GM23248 (cell line): Measurements from ENCODE around the gene BLMH. TPM values are rescaled to one million over a fixed set of nuclear protein-coding genes. Genes with fewer than 3 reads are reported as not detected.

ENCODE experiments used
- DNase-seq: peaks from one replicate; pipeline ENCODE4 v3.0.0-alpha.2; 2015
- H2AFZ ChIP-seq: fragments of 200-600 bp; sonication (generic); 2 replicates; pipeline ENCODE4 v1.6.1; 2016; ENCODE audit warnings: antibody characterized with exemption
- H3F3A ChIP-seq: fragments of 200-600 bp; sonication (generic); 2 replicates; pipeline ENCODE4 v1.6.1; 2016; ENCODE audit warnings: mild to moderate bottlenecking, antibody characterized with exemption, mixed run types; ENCODE audit not compliant: insufficient read depth
- H3K27ac ChIP-seq: fragments of 200-600 bp; sonication (generic); 2 replicates; pipeline ENCODE4 v1.5.1; 2016; ENCODE audit warnings: mild to moderate bottlenecking
- H3K27me3 ChIP-seq: fragments of 200-600 bp; sonication (generic); replicated peaks from 2 replicates; pipeline ENCODE4 v1.6.1; 2016; ENCODE audit warnings: mild to moderate bottlenecking; ENCODE audit not compliant: insufficient read depth
- H3K36me3 ChIP-seq: fragments of 200-600 bp; sonication (generic); 2 replicates; pipeline ENCODE4 v1.6.1; 2016; ENCODE audit warnings: low read depth, mild to moderate bottlenecking
- H3K4me1 ChIP-seq: fragments of 200-600 bp; sonication (generic); 2 replicates; pipeline ENCODE4 v1.6.1; 2016; ENCODE audit warnings: mild to moderate bottlenecking; ENCODE audit not compliant: insufficient read depth
- H3K4me2 ChIP-seq: fragments of 200-600 bp; sonication (generic); one replicate; pipeline ENCODE4 v1.6.1; 2016; ENCODE audit warnings: mild to moderate bottlenecking; ENCODE audit not compliant: unreplicated experiment
- H3K4me3 ChIP-seq: fragments of 200-600 bp; sonication (generic); 2 replicates; pipeline ENCODE4 v1.5.1; 2016; ENCODE audit warnings: mild to moderate bottlenecking
- H3K79me2 ChIP-seq: fragments of 200-600 bp; sonication (generic); 2 replicates; pipeline ENCODE4 v1.6.1; 2016; ENCODE audit warnings: mild to moderate bottlenecking; ENCODE audit not compliant: insufficient read depth
- H3K9ac ChIP-seq: fragments of 200-600 bp; sonication (generic); 2 replicates; pipeline ENCODE4 v1.6.1; 2016; ENCODE audit warnings: mild to moderate bottlenecking
- H3K9me2 ChIP-seq: fragments of 200-600 bp; sonication (generic); 2 replicates; pipeline ENCODE4 v1.6.1; 2016; ENCODE audit warnings: mixed run types, mild to moderate bottlenecking, moderate library complexity; ENCODE audit not compliant: insufficient read depth
- H3K9me3 ChIP-seq: fragments of 200-600 bp; sonication (generic); one replicate; pipeline ENCODE4 v1.6.1; 2017; ENCODE audit warnings: low read depth
- H4K20me1 ChIP-seq: fragments of 200-600 bp; sonication (generic); 2 replicates; pipeline ENCODE4 v1.6.0; 2016; ENCODE audit not compliant: insufficient read depth
- EZH2 ChIP-seq: fragments of 200-600 bp; sonication (generic); IDR thresholded peaks from 2 replicates; pipeline ENCODE4 v1.6.1; 2018; ENCODE audit warnings: antibody characterized with exemption, mild to moderate bottlenecking; ENCODE audit not compliant: insufficient read depth, poor library complexity, severe bottlenecking
- EZH2phosphoT487 ChIP-seq: fragments of 200-600 bp; sonication (generic); IDR thresholded peaks from 2 replicates; pipeline ENCODE4 v1.6.1; 2018; ENCODE audit warnings: antibody characterized with exemption, moderate library complexity, mild to moderate bottlenecking, low read depth; ENCODE audit not compliant: insufficient read depth
- WGBS, 2 experiments: methylation state at CpG; one replicate each; pipeline ENCODE4 v1.1.6; 2015 to 2017; ENCODE audit warnings: low lambda C conversion rate in 2 of 2, low coverage in 1 of 2; ENCODE audit errors: missing lambda C conversion rate in 2 of 2; 5-methylcytosine and 5-hydroxymethylcytosine counted together
- in situ Hi-C: fragments of 300-500 bp; cut with MboI; formaldehyde crosslinking; loops from 2 replicates; pipeline ENCODE4 v1.15.0; 2020
- polyA plus RNA-seq: library from polyadenylated mRNA; unstranded; fragments of >200 nt; fragmentation: Nextera tagmentation; extraction: Ambion mirVana; gene quantifications from 2 replicates; pipeline ENCODE4 v1.2.1, GENCODE V29; 2016
- total RNA-seq: library from RNA; depleted of rRNA; stranded (reverse); fragments of >200 nt; shearing (Covaris generic); gene quantifications from 2 replicates; pipeline ENCODE4 v1.2.3, GENCODE V29; 2014

Gene BLMH
- total and polyA plus RNA-seq, 2 experiments from 2014 or later, result 17.3 to 22.4 TPM

- in situ Hi-C loops, result no loop called here
Observed at GRCh38 chr17:30300818-30301217, 9.1 kb upstream of the BLMH start.

DNA sequence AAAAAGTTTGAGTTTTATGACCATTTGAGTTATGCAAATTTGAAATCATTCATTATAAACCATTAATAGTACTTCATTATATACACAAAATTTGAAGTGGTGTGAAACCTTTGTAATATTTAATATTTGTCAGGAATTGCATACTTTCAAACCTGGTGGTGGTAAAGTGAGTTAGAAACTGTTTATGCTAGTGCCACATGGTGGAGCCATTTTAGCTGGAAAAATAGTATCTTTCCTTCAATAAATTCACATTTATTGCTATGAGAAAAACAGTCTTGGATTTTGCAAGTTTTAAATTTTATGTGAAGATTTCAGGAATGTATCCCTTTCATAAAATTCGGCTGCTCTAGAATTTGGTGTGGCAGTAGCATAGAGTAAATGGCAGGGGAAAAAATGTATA is 7.3 kb upstream of the BLMH start:
- 25 to 48% methylated on average over 1 of the region's 1 CpG for WGBS, 2 experiments
- Histone ChIP-seq H3K9me2 (no peaks in the 10 kb centered on the region), H3F3A (no peaks in the 10 kb centered on the region), H3K4me1 (no peaks in the 10 kb centered on the region), H2AFZ (no peak overlapping the region), H3K9me3 (no peaks in the 10 kb centered on the region), H3K79me2 (no peaks in the 10 kb centered on the region), H3K9ac (no peak overlapping the region), H3K36me3 (no peaks in the 10 kb centered on the region), H3K4me3 (no peak overlapping the region), H3K27ac (no peak overlapping the region), H3K27me3 (no peaks in the 10 kb centered on the region), H4K20me1 (no peaks in the 10 kb centered on the region), H3K4me2 (no peak overlapping the region)
- DNase-seq, result peak; percentile 41
- TF ChIP-seq EZH2 (no peak), EZH2phosphoT487 (no peak)
- in situ Hi-C loops, result no loop called here

More at GRCh38 chr17:30300818-30301217, 9.1 kb upstream of the BLMH start:
- Histone ChIP-seq H2AFZ (no peak overlapping the region), H3K4me1 (no peaks in the 10 kb centered on the region), H3K4me3 (no peak overlapping the region), H4K20me1 (no peaks in the 10 kb centered on the region), H3K27me3 (no peaks in the 10 kb centered on the region), H3K9me2 (no peaks in the 10 kb centered on the region), H3K79me2 (no peaks in the 10 kb centered on the region), H3K36me3 (no peaks in the 10 kb centered on the region), H3F3A (no peaks in the 10 kb centered on the region), H3K9ac (no peak overlapping the region), H3K9me3 (no peaks in the 10 kb centered on the region), H3K27ac (no peak overlapping the region), H3K4me2 (no peak overlapping the region)
- TF ChIP-seq EZH2phosphoT487 (no peak), EZH2 (no peak)
- no peak for DNase-seq

- WGBS, 2 experiments, result 78 to 87% methylated on average over 4 of the region's 4 CpGs
- Histone ChIP-seq H3K9me2 (no peaks in the 10 kb centered on the region), H3K9me3 (no peaks in the 10 kb centered on the region), H3K9ac (no peak overlapping the region), H3K27me3 (no peaks in the 10 kb centered on the region), H3K79me2 (no peaks in the 10 kb centered on the region), H3K36me3 (no peaks in the 10 kb centered on the region), H4K20me1 (no peaks in the 10 kb centered on the region), H3F3A (peaks cover 7% of the 10 kb centered on the region), H3K27ac (no peak overlapping the region), H3K4me1 (no peaks in the 10 kb centered on the region), H2AFZ (no peak overlapping the region), H3K4me3 (no peak overlapping the region), H3K4me2 (no peak overlapping the region)
- in situ Hi-C loops, result no loop called here
- DNase-seq, result no peak
- no peak for TF ChIP-seq EZH2phosphoT487
- TF ChIP-seq EZH2, result no peak
Observed at GRCh38 chr17:30297715-30298114, 6.0 kb upstream of the BLMH start.

- DNase-seq, result peak; percentile 34
- no peaks in the 10 kb centered on the region for H3K4me1 ChIP-seq
- H3K79me2 ChIP-seq, result no peaks in the 10 kb centered on the region
- no peak overlapping the region for H3K4me2 ChIP-seq
- no peaks in the 10 kb centered on the region for H3K36me3 ChIP-seq
- H3K27ac ChIP-seq, result no peak overlapping the region
- no peak overlapping the region for H3K9ac ChIP-seq
- in situ Hi-C loops, result no loop called here
- no peaks in the 10 kb centered on the region for H3K9me2 ChIP-seq
- TF ChIP-seq EZH2, result no peak
- TF ChIP-seq EZH2phosphoT487, result no peak
- no peaks in the 10 kb centered on the region for H3K27me3 ChIP-seq
- no peak overlapping the region for H3K4me3 ChIP-seq
- H4K20me1 ChIP-seq, result no peaks in the 10 kb centered on the region
- WGBS, 2 experiments, result 37 to 51% methylated on average over 5 of the region's 5 CpGs
- H3K9me3 ChIP-seq, result no peaks in the 10 kb centered on the region
- H3F3A ChIP-seq, result peaks cover 12% of the 10 kb centered on the region
- H2AFZ ChIP-seq, result no peak overlapping the region
Observed at GRCh38 chr17:30296499-30297080, 4.8 kb upstream of the BLMH start.

- TF ChIP-seq EZH2, result no peak
- TF ChIP-seq EZH2phosphoT487, result no peak
- Histone ChIP-seq H4K20me1 (0 out of 2 replicates have a peak, but pooled peaks cover 3% of the 10 kb centered on the region), H3K9me2 (no peaks in the 10 kb centered on the region), H3K4me1 (peaks cover 11% of the 10 kb centered on the region; the same call in 1 of the 2 replicates), H2AFZ (peak overlapping the region; percentile 96), H3K9ac (peak overlapping the region; percentile 85), H3F3A (peaks cover 12% of the 10 kb centered on the region), H3K27me3 (no peaks in the 10 kb centered on the region), H3K36me3 (peaks cover under 1% of the 10 kb centered on the region; the same call in 1 of the 2 replicates), H3K9me3 (no peaks in the 10 kb centered on the region), H3K4me3 (peak overlapping the region; percentile 89), H3K4me2 (peak overlapping the region; percentile 92), H3K79me2 (peaks cover 29% of the 10 kb centered on the region), H3K27ac (peak overlapping the region; percentile 64)
- peak; percentile 76 for DNase-seq
- WGBS, 2 experiments, result 9 to 11% methylated on average over 15 to 17 of the region's 17 CpGs
- in situ Hi-C loops, result no loop called here
Observed at GRCh38 chr17:30292286-30292858, 628 bp upstream of the BLMH start.
